Osteocyte (in vitro differentiated cells): ENCODE measurements around the gene FRG2C. TPM values are rescaled to one million over a fixed set of nuclear protein-coding genes. Genes with fewer than 3 reads are reported as not detected.
"Not testable (repeated sequence)": the region's sequence is repeated elsewhere in the genome, so short reads cannot be mapped to it uniquely, and the experiment has no call there.

ENCODE experiments used
- DNase-seq: peaks from one replicate; pipeline ENCODE4 v3.0.0; 2021; ENCODE audit warnings: mixed read lengths; ENCODE audit not compliant: unreplicated experiment; ENCODE audit errors: extremely low spot score
- H3K27ac Mint-ChIP-seq: one replicate; pipeline ENCODE4 v1.8.0; 2021; ENCODE audit warnings: mild to moderate bottlenecking, mixed read lengths; ENCODE audit not compliant: unreplicated experiment
- H3K27me3 Mint-ChIP-seq: one replicate; pipeline ENCODE4 v1.8.0; 2021; ENCODE audit warnings: mixed read lengths; ENCODE audit not compliant: unreplicated experiment
- H3K36me3 Mint-ChIP-seq: one replicate; pipeline ENCODE4 v1.8.0; 2021; ENCODE audit warnings: mixed read lengths; ENCODE audit not compliant: unreplicated experiment
- H3K4me1 Mint-ChIP-seq: one replicate; pipeline ENCODE4 v1.8.0; 2021; ENCODE audit warnings: mixed read lengths; ENCODE audit not compliant: unreplicated experiment
- H3K4me3 Mint-ChIP-seq: one replicate; pipeline ENCODE4 v1.8.0; 2021; ENCODE audit warnings: mild to moderate bottlenecking, moderate library complexity, mixed read lengths; ENCODE audit not compliant: unreplicated experiment
- H3K9me3 Mint-ChIP-seq: one replicate; pipeline ENCODE4 v1.8.0; 2021; ENCODE audit warnings: mixed read lengths; ENCODE audit not compliant: unreplicated experiment
- total RNA-seq: library from RNA; stranded (reverse); gene quantifications from 2 replicates; pipeline ENCODE4 v1.2.1, GENCODE V29; 2021
- TF ChIP-seq, protein P1 (sequence below): fragments of 200-600 bp; sonication (generic); IDR thresholded peaks from 2 replicates; pipeline ENCODE4 v1.5.0; 2021; ENCODE audit warnings: antibody characterized with exemption, mild to moderate bottlenecking, moderate library complexity

FRG2C gene
- total RNA-seq, 1 donor from 2014 or later: not detected

- TF ChIP-seq, protein P1, sequence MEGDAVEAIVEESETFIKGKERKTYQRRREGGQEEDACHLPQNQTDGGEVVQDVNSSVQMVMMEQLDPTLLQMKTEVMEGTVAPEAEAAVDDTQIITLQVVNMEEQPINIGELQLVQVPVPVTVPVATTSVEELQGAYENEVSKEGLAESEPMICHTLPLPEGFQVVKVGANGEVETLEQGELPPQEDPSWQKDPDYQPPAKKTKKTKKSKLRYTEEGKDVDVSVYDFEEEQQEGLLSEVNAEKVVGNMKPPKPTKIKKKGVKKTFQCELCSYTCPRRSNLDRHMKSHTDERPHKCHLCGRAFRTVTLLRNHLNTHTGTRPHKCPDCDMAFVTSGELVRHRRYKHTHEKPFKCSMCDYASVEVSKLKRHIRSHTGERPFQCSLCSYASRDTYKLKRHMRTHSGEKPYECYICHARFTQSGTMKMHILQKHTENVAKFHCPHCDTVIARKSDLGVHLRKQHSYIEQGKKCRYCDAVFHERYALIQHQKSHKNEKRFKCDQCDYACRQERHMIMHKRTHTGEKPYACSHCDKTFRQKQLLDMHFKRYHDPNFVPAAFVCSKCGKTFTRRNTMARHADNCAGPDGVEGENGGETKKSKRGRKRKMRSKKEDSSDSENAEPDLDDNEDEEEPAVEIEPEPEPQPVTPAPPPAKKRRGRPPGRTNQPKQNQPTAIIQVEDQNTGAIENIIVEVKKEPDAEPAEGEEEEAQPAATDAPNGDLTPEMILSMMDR: peak; percentile 68
- Mint-ChIP-seq H3K4me1 (peaks cover 16% of the 10 kb centered on the region), H3K4me3 (peak overlapping the region; percentile 35), H3K27ac (peak overlapping the region; percentile 41)
- not testable (repeated sequence) for DNase-seq, H3K27me3 Mint-ChIP-seq, H3K9me3 Mint-ChIP-seq, H3K36me3 Mint-ChIP-seq
Observed at GRCh38 chr3:75643031-75643800, 20.9 kb upstream of the FRG2C start.

DNA sequence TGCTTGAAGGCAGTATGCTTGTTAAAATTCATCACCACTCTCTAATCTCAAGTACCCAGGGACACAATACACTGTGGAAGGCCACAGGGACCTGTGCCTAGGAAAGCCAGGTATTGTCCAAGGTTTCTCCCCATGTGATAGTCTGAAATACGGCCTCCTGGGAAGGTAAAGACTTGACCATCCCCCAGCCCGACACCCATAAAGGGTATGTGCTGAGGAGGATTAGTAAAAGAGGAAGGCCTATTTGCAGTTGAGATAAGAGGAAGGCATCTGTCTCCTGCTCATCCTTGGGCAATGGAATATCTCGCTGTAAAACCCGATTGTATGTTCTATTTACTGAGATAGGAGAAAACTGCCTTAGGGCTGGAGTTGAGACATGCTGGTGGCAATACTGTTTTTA lies 18.6 kb upstream of the FRG2C start:
- H3K9me3 Mint-ChIP-seq, H3K27ac Mint-ChIP-seq, DNase-seq, H3K27me3 Mint-ChIP-seq, H3K4me3 Mint-ChIP-seq, H3K36me3 Mint-ChIP-seq: not testable (repeated sequence)
- H3K4me1 Mint-ChIP-seq: peaks cover 15% of the 10 kb centered on the region

DNA sequence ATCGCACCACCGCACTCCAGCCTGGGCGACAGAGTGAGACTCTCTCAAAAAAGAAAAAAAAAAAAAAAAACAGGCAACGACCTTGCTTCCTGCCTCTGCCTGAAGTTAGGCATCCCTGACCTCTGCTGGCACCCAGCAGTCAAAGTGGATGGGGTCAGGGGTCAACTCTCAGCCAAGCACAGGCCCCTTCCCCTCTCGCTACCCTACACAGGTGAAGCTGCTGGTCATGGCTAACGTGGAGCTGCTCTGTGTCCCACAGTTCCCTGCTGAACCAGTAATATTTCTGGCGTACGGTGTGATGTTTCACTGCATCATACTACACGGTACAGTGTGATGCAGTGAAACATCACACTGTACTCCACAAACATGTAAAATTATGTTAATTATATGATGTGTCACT lies 13.9 kb upstream of the FRG2C start:
- H3K27me3 Mint-ChIP-seq: peaks cover 19% of the 10 kb centered on the region
- no peaks in the 10 kb centered on the region for H3K36me3 Mint-ChIP-seq
- TF ChIP-seq, protein P1: no peak

DNA sequence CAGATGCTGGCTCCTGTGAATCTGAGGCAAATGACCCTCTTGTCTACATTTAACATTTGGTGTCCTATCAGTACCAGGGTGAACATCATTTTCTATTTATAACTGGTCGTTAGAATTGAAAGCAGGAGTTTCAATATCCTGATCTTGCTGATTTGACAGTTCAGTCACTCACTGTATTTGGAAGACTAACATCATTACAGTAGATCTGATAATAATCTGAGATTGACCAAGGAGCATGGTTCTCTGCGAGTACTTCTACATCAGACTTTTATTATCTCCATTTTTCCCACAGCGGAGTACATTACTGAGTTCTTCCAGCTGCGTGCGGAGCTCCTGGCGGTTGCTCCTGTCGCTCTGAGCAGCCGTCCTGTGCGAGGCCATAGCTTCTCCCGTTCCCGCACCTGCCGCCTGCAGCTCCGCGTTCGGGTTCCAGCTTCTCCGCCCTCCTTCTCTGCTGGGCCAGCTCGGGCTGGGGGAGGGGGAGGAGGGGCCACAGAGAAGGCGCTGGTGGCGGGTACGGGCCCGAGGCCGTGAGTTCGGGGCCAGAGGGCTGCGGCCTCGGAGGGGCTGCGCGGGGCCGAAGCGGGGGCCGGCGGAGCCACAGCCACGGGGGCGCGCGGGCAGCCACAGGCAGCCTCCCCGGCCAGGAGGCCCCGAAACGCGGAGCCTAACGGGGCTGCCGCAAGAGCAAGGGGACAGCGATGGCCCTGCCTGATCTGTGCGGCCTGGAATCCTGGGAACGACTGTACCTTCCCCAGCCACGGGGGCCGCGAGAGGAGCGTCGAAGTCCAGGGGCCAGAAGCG lies 8.8 kb upstream of the FRG2C start:
- H3K27ac Mint-ChIP-seq, H3K4me3 Mint-ChIP-seq, H3K36me3 Mint-ChIP-seq, H3K9me3 Mint-ChIP-seq, DNase-seq: not testable (repeated sequence)
- Mint-ChIP-seq H3K4me1 (peaks cover 13% of the 10 kb centered on the region), H3K27me3 (peaks cover 44% of the 10 kb centered on the region)

More for the DNA sequence above, 13.9 kb upstream of the FRG2C start:
- no peak overlapping the region for H3K27ac Mint-ChIP-seq
- no peaks in the 10 kb centered on the region for H3K4me1 Mint-ChIP-seq
- DNase-seq: no peak
- H3K4me3 Mint-ChIP-seq: no peak overlapping the region
- H3K9me3 Mint-ChIP-seq: no peaks in the 10 kb centered on the region

GRCh38 chr3:75655956-75656355 lies 8.2 kb upstream of the FRG2C start:
- DNase-seq, H3K9me3 Mint-ChIP-seq, H3K27ac Mint-ChIP-seq, H3K36me3 Mint-ChIP-seq, H3K4me3 Mint-ChIP-seq: not testable (repeated sequence)
- peaks cover 13% of the 10 kb centered on the region for H3K4me1 Mint-ChIP-seq
- peaks cover 50% of the 10 kb centered on the region for H3K27me3 Mint-ChIP-seq

DNA sequence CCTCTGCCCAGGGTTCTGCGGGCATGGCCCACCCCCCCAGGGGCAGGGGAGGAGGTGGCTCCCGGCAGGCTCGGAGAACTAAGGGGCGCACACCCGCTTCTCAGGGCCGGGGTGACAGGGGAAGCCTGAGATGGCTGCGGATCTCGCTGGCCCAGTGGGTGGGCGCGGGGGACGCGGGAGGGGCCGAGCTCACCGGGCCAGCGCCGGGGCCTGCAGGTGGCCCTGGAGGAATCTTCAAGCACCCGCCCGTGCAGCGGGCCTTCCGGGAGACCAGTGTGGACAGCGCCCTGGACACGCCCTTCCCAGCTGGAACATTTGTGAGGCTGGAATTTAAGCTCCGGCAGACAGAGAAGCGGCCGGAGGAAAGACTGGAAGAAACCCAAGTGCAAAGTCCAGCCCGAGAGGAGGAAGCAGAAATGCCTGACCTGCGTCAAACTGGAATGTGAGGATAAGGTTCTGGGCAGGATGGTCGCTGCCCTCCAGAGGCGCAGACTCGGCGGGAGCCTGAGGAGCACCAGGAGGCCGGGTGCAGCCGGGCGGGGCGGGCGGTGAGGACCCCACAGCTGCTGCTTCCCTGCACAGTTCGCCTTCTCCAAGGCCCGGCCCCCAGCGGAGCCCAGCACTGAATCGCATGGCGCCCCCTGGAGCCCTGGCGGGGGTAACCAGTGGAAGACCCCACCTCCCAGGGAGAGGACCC lies 5.6 kb upstream of the FRG2C start:
- H3K9me3 Mint-ChIP-seq, H3K27ac Mint-ChIP-seq, DNase-seq, H3K36me3 Mint-ChIP-seq: not testable (repeated sequence)
- Mint-ChIP-seq H3K4me3 (peak overlapping the region; percentile 82), H3K27me3 (peaks cover 46% of the 10 kb centered on the region), H3K4me1 (peaks cover 13% of the 10 kb centered on the region)
- TF ChIP-seq, protein P1: peak; percentile 64

DNA sequence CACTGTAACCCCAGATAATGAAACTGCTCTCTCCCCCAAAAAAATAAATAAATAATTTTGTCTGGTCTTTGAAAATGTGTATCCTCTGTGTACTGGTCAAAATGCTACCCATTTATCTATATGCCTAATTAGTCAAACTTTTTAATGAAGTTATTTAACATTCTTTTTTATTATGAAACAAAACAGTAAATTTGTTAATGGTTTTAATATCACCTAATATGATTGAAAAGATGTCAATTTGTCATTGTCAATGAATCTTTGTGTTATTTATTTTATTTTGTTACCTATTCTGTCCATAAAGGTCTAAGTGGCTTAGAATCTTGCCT lies 5.1 kb upstream of the FRG2C start:
- peaks cover 13% of the 10 kb centered on the region for H3K4me1 Mint-ChIP-seq
- not testable (repeated sequence) for H3K36me3 Mint-ChIP-seq, DNase-seq, H3K27ac Mint-ChIP-seq, H3K9me3 Mint-ChIP-seq
- peak overlapping the region; percentile 82 for H3K4me3 Mint-ChIP-seq
- peaks cover 41% of the 10 kb centered on the region for H3K27me3 Mint-ChIP-seq

GRCh38 chr3:75665626-75666025 lies 1.5 kb downstream of the FRG2C start:
- peaks cover 16% of the 10 kb centered on the region for H3K27me3 Mint-ChIP-seq
- peaks cover 21% of the 10 kb centered on the region for H3K9me3 Mint-ChIP-seq
- not testable (repeated sequence) for H3K27ac Mint-ChIP-seq, DNase-seq, H3K4me3 Mint-ChIP-seq
- H3K36me3 Mint-ChIP-seq: peaks cover 13% of the 10 kb centered on the region
- peaks cover 13% of the 10 kb centered on the region for H3K4me1 Mint-ChIP-seq
